T-helper 1 cell treated with Interleukin-12 subunit alpha and Interleukin-12 subunit beta and Interleukin-4 antibody, amounts not matched to agents 30 ng/mL and 1 ng/mL, for 36 hours (primary cell): ENCODE data around the gene SLC1A7. TPM values are rescaled to one million over a fixed set of nuclear protein-coding genes. Genes with fewer than 3 reads are reported as not detected.

Experiments used
- intact Hi-C: fragments of 100-400 bp; cut with micrococcal nuclease; formaldehyde crosslinking; loops from one replicate; pipeline ENCODE4 v1.15.1; 2024
- total RNA-seq: library from RNA; stranded (reverse); gene quantifications from 2 replicates; pipeline ENCODE4 v1.2.3, GENCODE V29; 2022

SLC1A7 gene
- total RNA-seq, 1 donor from 2014 or later, result not detected

- intact Hi-C loops, result no loop called here
These were observed 49.6 kb downstream of the SLC1A7 start for GRCh38 chr1:53092659-53093450.

- intact Hi-C loops, result no loop called here
These were observed 50.4 kb downstream of the SLC1A7 start for GRCh38 chr1:53091841-53092645.

GRCh38 chr1:53090227-53091147, 52.0 kb downstream of the SLC1A7 start:
- intact Hi-C loops, result no loop called here

GRCh38 chr1:53089478-53090226, 52.8 kb downstream of the SLC1A7 start:
- intact Hi-C loops, result no loop called here

GRCh38 chr1:53088616-53089300, 53.7 kb downstream of the SLC1A7 start:
- intact Hi-C loops, result no loop called here

GRCh38 chr1:53087332-53088285, 54.8 kb downstream of the SLC1A7 start:
- intact Hi-C loops, result no loop called here

- intact Hi-C loops, result no loop called here
These were observed 55.9 kb downstream of the SLC1A7 start for GRCh38 chr1:53086491-53087070.

- intact Hi-C loops, result no loop called here
These were observed 57.0 kb downstream of the SLC1A7 start for GRCh38 chr1:53085405-53085804.

- intact Hi-C loops, result no loop called here
These were observed 57.9 kb downstream of the SLC1A7 start for GRCh38 chr1:53084589-53084971.

- intact Hi-C loops, result no loop called here
These were observed 58.5 kb downstream of the SLC1A7 start for GRCh38 chr1:53083636-53084588.

GRCh38 chr1:53082826-53083455, 59.5 kb downstream of the SLC1A7 start:
- intact Hi-C loops, result no loop called here

GRCh38 chr1:53081384-53082066, 60.9 kb downstream of the SLC1A7 start:
- intact Hi-C loops, result no loop called here

GRCh38 chr1:53080769-53081168, 61.7 kb downstream of the SLC1A7 start:
- intact Hi-C loops, result no loop called here

GRCh38 chr1:53080041-53080440, 62.4 kb downstream of the SLC1A7 start:
- intact Hi-C loops, result no loop called here

GRCh38 chr1:53079251-53079650, 63.2 kb downstream of the SLC1A7 start:
- intact Hi-C loops, result no loop called here

- intact Hi-C loops, result no loop called here
These were observed 63.9 kb downstream of the SLC1A7 start for GRCh38 chr1:53078333-53079101.
